HG03135 (cell line): ENCODE data around the gene RGL1.
A peak's percentile ranks its signal among the peaks of the same experiment; 100 is the strongest.

Source experiments
- ATAC-seq: cut with Tn5 transposase; IDR thresholded peaks from one replicate; pipeline ENCODE4 v1.9.1; 2021; ENCODE audit warnings: mild to moderate bottlenecking, moderate library complexity; ENCODE audit not compliant: unreplicated experiment

Gene RGL1

DNA sequence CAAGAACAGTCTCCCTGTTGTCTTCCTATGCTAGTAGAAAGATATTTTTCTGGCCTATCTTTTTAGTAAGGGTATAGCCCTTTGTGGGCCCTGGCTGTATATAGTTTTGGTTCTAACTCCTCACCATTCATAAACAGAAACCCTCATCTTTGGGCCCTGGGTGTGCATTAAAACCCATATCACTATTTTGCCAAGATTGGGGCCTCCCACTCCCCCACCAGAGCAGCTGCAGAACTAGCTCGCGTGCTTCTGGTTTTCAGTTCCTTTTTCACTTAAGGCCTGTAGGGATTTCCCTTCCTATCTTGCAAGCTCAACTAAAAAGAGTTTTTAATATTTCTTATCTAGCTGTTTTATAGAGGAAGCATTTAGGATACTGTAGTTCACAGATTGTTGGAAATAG lies 106.4 kb downstream of the RGL1 start:
- peak; percentile 75 for ATAC-seq

DNA sequence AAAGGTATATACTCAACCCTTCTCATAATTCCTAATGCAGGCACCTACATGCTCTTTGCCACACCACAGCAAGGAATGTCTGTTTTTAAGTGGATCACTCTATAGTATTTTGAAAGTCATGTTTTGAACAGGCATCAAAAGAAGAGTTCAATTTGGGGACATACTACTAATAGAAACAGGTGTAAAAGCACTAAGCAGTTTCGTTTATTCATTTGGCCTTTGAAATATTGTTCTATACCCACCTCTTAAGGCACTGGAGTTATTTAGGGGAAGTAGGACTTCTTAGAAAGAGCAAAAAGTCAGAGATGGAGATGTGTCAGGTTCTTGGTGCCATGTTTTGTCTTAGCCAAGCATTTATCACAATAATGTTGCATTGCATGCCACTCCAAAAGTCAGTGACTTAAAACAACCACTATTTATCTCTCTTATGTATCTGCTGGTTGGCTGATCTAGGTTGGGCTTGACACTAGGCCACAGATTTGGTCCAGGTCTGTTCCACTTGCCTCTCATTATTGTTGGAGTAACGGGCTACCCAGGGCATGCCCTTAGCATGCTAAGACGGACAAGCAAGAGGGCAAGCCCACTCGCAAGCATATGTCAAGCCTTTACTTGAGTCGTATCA lies 107.5 kb downstream of the RGL1 start:
- peak; percentile 43 for ATAC-seq

DNA sequence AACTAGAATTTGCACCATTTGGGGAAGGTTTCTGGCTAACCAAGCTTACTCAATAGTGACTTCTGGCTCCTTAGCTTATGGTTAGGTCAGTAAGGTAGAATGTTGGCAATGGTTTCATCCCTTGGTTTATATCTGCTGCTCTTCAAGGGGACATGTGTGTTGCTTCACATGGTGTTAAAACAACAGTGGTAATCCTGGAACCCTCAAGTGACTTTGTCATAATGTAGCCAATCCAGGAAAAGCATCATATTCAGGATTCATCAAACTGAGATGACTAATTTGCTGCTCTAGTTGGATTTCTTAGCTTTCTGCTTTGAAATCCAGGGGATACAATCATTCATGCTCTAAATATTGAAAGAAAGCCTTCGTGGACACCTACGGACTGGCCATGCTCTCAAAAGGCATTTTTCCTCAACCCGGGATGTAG lies 108.7 kb downstream of the RGL1 start:
- ATAC-seq, result no peak

DNA sequence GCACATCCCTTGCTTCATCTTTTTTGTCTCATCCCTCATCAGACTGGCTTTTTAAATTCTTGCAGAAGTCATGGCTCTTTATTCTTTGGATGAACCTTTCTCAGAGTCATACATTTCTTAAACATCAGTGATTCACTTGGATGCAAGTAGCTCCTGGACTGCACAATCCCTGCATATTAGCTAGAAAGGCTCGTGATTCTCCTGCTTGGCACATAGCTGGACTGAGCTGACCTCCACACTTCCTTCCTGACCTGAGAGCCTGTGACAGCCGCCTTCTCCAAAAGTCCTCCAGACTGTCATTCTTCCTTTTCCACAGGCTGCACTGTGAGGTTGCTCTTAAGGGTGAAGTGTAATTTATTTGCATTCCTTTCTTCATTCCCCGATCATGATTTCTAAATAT lies 109.4 kb downstream of the RGL1 start:
- no peak for ATAC-seq

DNA sequence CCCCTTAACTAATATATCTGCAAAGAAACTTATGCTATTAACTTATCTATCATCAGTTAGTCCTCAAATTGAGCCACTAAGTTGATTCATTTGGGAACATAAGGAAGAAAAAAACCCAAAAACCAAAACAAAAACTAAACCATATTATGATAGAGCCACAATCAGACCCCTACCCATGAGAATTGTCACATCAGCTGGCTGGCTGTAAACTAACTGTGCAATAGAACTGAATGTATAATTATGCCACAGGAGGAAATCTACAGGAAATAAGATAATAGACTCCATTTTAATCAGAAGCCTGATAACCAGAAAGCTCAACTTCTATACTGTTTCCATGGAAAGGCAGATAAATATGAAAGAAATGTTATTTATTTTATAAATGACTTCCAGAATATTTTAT lies 110.0 kb downstream of the RGL1 start:
- no peak for ATAC-seq

DNA sequence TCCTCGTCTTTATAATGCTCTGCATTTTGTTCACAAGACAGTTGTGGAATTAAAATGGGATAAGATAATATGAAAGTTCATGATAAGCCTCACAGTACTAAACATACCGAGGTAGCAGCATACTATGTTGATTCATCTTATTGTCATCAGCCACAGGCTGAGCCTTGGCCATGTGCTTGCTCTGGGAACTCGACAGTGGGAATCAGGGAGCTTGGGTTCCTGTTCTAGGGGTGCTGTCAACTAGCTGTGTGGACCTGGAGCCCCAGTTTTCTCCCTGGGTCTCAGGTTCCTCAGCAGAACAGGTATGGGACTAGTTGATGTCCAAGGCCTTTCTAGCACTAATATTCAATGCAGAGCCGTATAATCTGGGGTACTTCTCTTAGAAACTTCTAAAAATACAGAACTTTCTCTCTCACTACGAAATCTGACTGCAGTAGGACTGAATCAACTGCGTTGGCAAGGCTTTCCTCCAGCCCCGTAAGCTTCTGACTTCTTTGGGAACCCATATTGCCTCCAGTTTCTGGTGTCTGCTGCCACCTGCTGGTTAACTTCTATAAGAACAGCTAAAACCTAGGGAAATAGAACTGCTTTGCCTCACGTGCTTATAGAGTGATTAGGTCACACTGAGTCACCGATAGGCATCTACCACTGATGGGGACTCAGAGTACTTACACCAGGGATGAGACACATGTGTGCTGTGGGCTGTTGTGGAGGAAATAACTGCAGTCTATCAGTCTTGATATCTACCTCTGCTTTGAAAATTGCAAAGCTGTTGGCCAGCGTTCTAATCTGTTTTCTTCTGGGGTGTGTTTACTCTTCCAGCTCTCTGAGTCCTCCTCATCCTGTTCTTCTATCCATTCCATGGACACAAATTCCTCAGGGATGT lies 110.9 kb downstream of the RGL1 start:
- no peak for ATAC-seq

DNA sequence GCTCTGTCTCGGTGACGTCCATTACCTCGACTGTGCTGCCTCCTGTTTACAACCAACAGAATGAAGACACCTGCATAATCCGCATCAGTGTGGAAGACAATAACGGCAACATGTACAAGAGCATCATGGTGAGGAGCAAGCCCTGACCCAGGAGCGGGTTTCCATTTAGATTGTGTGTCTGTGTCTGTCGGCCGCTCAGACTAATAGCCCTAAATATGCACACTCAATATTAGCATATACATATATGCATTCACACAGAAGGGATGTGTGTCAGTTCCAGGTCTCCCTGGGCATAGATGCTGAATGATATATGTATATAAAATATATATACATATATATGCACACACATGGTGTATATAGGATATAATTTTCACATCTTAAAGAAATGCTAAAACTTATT lies 111.7 kb downstream of the RGL1 start:
- ATAC-seq, result no peak

DNA sequence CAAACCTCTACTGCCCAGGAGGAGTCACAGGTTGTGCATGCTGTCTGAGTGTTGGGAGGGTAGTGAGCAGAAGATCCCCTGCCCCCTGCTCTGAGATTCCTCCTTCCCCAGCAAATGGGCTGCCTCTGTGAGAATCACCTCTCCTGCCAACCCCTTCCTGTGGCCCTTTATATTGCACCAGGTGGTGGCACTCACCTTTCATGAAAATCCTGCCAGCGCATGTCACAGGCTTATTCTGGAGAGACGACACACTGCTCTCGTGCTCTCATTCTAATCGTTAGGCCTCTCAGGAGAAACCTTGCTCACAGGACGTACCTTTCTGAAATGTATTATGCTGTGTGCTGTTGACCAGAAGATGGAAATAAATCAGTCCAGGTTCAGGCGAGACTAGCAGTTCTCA lies 113.7 kb downstream of the RGL1 start:
- ATAC-seq, result no peak

DNA sequence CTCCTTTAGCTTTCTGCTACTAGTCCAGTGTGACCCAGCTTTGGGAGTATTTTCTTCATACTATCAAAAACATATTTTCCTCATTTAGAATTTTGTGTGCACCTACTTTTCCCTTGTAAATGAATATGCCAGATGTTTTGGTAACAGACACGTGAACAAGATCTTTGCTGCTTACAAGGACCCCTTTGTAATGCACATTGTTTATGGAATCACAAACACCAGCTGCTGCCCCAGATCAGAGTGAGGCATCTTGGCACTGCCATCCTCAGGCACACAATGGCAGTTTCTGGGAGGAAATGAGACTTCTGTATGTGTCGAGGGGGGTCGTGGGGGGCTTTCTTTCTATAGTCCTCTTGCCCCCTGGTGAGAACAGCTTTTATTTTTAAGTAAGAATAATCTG lies 115.7 kb downstream of the RGL1 start:
- no peak for ATAC-seq

DNA sequence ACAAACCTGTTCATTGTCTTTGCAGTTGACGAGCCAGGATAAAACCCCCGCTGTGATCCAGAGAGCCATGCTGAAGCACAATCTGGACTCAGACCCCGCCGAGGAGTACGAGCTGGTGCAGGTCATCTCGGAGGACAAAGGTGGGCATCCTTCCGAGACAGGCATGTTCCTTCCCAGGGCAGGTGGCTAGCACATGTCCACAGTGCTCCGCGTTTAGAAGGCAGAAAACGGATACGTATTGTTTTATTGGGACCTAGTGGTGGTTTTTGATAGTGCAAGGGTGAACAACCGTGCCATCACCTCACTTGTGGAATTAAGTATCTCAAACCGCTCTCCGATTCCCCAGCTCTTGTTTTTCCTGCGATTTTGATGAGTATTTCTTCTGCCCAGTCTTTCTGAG lies 117.3 kb downstream of the RGL1 start:
- no peak for ATAC-seq

DNA sequence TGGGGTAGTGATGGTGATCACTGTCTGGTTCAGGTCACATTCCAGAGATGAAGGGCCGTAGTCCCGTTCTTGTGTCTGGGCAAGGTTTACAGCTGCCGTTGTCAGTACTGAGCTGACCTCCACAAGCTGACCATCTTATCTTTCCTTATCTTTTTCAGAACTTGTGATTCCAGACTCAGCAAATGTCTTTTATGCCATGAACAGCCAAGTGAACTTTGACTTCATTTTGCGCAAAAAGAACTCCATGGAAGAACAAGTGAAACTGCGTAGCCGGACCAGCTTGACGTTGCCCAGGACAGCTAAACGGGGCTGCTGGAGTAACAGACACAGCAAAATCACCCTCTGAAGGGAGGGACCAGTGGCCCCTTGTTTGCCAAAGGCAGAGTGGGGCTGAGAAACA lies 121.0 kb downstream of the RGL1 start:
- ATAC-seq, result no peak

DNA sequence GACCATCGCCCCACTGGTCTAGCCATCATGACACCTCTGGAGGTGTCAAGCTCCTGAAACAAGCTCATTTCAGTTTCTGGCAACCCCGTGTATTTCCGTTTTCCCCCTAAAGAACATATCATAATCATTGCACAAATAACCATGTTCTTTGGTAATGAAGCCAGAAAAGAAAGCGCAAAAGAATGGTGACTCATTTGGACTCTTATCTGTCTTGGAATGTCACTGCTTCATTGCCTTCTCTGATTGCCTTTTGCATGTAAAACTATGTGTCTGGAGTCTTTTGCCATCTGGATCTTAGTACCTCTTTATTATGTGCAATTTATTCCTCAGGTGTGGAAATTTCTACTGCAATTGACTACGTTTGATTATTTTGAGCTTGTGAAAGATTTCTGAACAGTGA lies 122.1 kb downstream of the RGL1 start:
- no peak for ATAC-seq

DNA sequence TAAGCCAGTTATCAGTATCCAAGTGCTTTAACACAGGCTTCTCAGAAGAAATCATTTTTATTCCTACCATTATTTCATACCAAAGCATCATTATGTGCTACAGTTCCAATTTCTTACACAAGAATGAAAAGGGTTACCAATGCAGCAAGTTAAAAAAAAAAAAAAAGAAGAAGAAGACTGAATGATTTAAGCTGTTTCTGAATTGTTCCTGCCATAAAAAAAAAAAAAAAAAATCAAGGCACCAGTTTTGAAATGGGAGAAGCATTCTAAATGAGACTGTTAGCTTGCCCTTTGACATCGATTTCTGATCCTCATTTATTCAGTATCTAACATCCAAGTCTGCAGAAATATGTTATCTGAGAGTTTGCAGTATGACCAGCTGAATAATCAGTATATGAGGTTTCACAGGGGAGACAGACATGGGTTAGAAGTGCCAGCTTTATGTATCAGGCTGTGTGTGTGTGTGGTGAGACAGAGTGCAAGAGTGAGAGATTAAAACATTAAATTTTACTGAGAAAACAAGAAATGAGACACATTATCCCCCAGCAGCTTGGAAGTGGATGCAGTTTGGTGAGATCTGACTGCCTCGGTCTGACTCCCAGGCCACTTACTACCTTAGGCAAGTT lies 126.8 kb downstream of the RGL1 start:
- ATAC-seq, result no peak

DNA sequence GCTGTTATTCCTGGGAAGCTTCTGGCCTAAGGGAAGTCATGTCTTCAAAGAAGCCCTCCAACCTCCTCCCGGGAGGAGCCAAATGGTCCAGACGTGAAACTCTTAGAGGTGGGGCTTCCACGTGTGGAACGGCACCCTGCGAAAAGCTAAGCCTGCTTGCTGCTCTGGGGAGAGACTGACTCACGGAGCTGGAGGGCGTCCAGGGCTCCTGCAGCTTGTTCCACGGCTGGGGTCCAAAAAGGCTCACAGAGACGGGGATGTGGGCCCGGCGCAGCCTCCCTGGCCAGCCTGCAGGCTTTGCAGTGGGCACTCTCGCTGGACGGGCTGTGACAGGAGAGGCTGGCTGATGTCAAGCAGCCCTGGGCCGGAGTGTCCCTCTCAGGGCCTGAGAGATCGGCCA lies 127.5 kb downstream of the RGL1 start:
- ATAC-seq, result no peak

DNA sequence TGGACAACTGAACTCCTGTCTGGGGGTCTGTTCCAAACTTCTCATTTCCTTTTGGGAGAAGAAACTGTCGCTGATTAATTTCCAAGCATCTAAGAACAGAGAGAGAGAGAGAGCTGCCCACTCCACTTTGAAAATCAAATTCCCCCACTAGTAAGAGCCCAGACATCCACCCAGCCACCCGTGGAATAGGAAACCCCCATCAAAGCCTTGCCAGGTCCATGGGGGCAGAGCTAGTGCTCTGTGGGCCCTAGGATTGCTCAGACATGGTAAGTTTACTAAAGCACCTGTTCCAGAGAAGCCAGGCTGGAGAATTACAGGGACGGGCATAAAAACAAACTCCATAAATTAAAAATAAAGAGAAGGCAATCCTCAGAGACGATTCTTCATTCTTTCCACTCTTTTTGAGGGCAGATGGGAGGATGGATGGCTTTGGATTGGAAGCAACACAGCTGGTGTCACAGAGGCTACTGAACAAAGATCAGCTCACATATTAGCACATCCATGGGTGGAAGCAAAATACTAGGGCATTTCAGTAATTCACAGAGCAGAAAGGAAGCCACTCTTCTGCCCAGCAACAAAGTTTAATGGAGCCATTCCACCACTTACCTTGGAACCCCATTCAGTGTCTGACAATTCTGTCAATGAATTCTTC lies 128.7 kb downstream of the RGL1 start:
- ATAC-seq, result no peak

DNA sequence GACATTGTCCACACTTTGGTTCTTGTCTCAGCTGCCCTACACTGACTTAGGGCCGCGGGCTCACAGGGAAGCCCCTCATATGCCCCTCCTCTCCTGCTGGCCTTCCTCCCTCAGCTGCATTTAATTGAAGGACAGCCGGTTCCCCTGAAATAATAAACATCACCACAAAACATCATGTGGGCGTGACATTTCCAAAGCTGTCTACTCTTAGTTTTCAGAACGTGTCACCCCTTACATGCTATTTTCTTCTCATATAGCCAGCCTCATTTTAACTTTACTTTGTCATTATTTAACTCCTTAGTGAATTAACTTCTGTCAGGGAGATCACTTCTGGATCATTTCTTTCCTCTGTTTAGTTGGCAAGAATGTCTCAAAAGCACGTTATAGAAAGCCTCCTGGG lies 129.4 kb downstream of the RGL1 start:
- ATAC-seq, result no peak

DNA sequence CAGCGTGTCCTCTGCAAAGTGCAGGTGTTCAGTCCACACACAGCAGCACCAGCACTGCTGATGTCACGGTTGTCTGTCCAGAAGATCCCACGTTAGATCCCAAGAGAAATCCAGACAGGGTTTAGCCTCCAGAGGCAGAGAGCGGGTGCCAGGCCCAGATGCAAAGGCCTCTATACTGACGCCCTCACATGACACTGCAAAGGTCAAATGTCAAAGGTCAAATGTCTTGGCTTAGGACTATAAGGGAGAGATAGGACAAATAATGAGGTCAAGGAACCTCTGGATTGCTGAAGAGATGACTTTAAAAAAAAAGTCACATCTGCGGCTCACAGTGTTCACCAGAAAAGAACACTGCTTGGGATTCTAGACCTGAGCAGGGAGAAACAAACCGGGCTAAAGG lies 131.1 kb downstream of the RGL1 start:
- ATAC-seq, result no peak

DNA sequence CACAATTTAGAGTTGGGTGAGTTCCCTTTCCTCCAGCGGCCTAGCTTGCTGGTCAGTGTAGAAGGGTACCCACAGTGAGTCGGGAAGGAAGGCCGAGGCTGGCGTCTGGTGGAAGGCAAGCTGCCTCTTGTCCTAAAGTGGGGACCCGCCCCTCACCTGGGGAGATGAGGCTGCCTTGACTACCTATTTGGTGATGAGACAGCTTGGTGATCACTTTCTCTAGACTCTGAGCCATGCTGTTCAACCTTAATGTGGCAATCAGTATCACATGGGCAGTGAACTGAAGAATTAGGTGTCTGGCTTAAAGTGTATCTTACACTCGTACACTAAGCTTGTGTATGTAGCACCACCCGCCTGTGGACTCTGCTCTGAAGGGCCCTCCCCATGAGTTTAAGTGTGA lies 131.9 kb downstream of the RGL1 start:
- ATAC-seq, result no peak

DNA sequence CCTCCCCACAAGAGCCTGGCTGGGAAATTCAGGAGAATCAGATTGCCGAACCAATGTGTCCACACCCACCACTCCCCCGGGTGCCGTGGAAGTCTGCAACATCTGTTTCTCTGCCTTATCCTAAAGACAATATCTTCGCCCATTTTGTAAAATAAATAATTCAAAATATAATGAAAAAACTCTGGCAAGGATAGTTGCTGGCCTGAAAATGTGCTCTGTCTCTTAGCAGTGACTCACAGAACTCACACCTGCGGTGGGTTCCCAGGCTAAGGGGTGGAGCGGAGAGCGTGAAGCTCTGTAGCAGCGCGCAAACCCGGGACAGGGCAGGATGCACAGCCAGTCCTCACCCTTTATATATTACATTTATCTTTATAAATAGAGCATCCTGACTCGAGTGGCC lies 132.7 kb downstream of the RGL1 start:
- ATAC-seq, result no peak

DNA sequence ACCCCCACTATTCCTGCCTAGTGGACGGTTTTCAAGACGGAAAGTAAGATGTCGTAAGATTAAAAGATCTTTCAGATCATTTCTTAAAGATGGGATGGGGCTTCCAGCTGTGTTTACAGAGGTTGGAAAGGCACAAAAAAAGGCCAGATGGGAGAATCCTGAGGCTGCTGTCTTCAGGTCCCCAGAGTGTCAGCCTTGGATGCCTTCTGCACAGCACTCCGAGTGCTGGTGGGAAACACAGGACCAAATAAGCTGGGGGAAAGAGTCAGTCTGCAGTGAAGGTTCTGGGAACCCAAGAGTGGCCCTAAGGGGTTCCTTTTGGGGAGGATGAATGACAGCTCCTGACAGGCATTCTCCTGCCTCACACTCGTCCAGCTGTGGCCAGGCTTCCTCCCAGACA lies 136.1 kb downstream of the RGL1 start:
- no peak for ATAC-seq

DNA sequence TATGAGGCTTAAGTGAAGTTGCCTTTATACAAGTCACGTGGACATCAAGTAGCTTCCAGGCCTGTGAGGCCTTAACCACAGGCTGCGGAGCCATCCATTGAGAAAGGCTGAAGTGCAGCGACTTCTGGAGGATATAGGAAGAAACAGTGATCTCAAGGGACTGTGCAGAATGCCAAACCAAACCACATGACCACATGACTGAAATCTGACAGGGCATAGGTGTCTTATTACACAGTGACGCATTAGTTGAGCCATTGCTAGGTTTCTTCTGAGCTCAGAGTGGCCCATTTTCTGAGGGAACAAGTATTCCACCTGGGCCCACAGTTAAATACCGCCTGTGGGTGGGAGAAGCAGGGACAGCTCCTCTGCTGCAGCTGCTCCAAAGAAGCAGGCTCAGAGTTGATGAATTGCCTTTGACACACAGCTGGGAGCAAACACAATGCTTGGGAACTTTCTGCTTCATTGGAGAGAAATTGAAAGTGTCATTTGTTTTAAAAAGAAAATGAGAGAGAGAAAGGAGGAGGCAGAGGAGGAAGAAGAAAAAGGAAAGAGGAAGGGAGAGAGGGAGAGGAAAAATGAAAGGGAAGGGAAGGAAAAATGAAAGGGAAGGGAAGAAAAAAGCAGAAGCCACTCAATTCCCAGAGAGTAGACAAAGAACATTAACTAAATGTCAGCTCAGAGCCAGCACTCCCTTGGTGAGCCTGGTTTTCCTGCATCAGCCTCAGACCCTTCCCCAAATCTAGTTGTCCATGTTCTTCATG lies 138.2 kb downstream of the RGL1 start:
- peak; percentile 95 for ATAC-seq
